GM18502 (cell line): ENCODE results near the gene GRIA1.

Experiments
- ATAC-seq: cut with Tn5 transposase; IDR thresholded peaks from one replicate; pipeline ENCODE4 v1.9.1; 2021; ENCODE audit warnings: mild to moderate bottlenecking; ENCODE audit not compliant: unreplicated experiment, poor library complexity

Gene GRIA1

GRCh38 chr5:153543288-153543687 is 52.8 kb downstream of the GRIA1 start:
- no peak for ATAC-seq

GRCh38 chr5:153543959-153544470 is 53.5 kb downstream of the GRIA1 start:
- ATAC-seq: no peak

DNA sequence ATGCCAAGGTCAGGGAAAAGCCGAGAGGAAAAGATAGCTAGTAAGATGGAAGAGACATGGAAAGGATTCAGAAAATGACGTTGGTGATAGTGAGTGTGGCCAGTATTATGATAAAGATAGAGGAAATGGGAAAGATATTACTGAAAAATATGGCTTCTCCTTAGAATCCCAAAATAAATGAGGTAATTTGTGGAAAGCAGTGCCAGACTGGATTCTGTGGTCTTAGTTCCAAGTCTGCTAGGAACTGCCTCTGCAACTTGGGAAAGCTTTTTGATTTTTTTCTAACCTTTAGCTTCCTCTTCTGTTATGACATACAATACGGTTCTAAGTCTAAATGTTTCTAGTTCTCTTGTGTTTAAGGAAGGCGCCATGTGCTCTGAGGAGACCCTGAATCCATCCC is 54.2 kb downstream of the GRIA1 start:
- ATAC-seq: no peak

GRCh38 chr5:153546566-153546965 is 56.1 kb downstream of the GRIA1 start:
- no peak for ATAC-seq

GRCh38 chr5:153551537-153552079 is 61.1 kb downstream of the GRIA1 start:
- ATAC-seq: no peak

- no peak for ATAC-seq
Measured at GRCh38 chr5:153552886-153553285, 62.4 kb downstream of the GRIA1 start.

GRCh38 chr5:153555420-153556114 is 65.1 kb downstream of the GRIA1 start:
- no peak for ATAC-seq

DNA sequence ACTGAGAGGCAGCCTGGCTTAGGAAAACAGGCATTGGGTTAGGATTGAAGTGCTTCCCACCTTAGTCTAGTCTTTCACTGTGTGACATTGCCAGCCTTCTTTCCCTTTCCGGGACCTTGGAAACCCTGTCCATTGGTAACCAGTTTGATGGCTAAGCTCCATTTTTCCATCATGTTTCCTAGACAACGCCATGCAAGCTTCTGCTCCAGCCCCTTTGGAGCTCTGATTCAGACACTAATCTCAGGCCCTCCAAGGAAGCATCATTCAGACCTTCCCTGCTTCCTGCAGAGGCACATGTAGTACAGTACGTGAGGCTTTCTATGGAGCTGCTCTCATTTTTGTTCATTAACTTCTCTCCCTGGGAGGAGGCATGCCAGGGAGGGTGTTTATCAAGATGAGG is 68.5 kb downstream of the GRIA1 start:
- ATAC-seq: no peak

- ATAC-seq: no peak
Measured at GRCh38 chr5:153559926-153560325, 69.5 kb downstream of the GRIA1 start.

DNA sequence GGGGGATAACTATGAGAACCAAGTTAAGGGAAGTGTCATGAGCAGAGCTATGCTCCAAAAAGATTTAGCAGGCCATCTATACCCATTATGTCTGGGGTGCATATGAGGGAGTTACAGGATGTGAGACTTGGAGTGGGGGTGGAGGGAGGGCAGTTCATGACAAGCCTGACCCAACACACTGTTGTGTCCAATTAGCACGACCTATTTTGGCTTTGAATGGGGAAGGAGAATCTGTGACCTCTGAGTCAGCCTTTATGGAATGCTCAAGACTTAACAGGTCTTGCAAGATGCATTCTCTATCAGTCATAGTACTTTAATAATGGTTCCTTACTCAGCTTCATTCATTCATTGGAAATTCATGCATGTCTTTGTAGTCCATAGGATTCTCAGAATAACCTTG is 71.7 kb downstream of the GRIA1 start:
- ATAC-seq: no peak

- no peak for ATAC-seq
Measured at GRCh38 chr5:153565822-153566221, 75.4 kb downstream of the GRIA1 start.

DNA sequence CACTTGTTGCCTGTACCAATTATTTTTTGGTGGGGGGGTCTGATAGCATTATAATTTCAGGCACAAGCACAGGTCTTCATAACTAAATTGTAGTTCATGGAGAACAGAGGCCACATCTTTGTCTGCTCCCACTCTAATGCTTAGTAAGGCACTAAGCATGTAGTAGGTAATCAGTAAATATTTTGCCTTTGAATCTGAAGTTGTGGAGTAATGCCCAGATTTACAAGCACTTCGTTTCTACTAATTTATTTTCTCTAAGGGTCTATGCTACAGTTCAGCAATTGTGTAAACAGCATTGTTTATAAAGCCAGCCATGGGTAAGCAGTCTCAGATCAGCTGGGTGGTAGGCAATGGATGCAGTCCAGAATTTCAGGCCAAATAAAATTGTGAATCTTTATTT is 78.6 kb downstream of the GRIA1 start:
- ATAC-seq: no peak

DNA sequence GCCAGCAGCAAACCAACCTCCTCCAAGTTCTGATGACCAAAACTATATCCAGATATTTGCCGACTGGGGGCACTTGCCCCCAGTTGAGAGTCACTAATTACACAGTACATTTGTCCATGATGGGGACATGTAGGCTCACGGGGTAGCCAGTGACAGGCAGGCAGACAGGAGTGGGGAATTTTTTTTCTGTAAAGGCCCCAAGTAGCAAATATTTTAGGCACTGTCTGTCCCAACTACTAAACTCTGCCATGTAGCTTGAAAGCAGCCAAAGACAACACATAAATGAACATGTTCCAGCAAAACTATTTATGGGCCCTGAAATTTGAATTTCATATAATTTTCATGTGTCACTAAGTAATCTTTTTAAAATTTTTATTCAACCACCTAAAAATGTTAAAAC is 80.7 kb downstream of the GRIA1 start:
- no peak for ATAC-seq

- ATAC-seq: no peak
Measured at GRCh38 chr5:153572411-153573145, 82.1 kb downstream of the GRIA1 start.

- ATAC-seq: no peak
Measured at GRCh38 chr5:153573326-153574033, 83.0 kb downstream of the GRIA1 start.

DNA sequence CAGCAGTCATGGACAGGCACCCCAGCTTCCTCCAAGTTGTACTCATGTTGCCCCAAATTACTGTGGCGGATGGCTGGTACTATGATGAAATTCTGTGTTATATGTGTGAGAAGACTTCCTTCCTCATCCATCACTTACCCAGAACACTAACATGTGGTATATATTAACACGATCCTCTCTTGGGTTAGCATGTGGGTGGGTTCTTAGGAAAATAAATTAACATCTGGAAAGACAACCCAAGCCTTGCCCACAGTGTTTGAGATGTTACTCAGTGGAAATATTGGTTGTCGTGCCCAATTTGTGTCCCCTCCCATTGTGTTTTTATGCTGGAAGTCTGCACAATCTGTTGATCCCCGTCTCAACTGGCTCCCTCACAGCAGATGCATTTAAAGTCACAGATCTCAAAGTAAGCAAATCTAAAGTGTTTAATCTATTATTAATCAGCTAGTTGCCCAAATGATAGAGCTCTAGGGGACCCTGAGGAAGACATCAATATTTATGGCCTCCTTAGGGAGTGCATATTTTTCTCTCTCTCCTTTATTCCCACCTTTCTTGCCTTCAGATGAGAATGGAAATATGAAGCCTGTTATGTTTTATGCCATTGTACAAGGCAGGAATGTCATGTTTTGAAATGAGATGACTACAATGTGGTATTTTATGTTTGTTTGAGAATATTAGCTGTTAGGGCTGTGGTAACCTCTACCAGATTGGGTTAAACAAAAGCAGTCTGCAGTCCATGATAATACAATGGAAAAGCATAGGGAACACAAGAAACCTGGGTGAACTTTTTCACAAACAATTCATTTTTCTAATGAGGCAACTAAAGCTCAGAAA is 93.9 kb downstream of the GRIA1 start:
- no peak for ATAC-seq

DNA sequence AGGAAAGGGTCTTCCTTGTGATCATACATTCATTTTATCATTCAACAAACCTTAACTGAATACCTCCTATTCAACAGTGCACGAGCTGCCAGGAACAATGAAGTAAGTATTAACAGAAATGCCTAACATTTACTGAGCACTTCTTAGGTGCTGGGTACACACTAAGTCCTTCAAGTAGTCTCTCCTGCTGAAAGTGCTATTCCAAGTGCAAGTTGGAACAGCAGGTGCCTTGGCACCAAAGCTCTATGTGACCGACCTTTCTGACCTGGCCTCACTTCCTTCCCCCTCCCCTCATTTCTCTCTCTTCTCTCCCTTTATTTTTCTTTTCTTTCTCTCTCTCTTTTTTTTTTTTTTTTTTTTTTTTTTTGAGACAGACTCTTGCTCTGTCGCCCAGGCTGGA is 94.5 kb downstream of the GRIA1 start:
- ATAC-seq: no peak

- ATAC-seq: no peak
Measured at GRCh38 chr5:153585622-153586277, 95.3 kb downstream of the GRIA1 start.

GRCh38 chr5:153592081-153592480 is 101.6 kb downstream of the GRIA1 start:
- ATAC-seq: no peak

- ATAC-seq: no peak
Measured at GRCh38 chr5:153594785-153595184, 104.3 kb downstream of the GRIA1 start.
